ENCODE measurements around the gene CLTA. TPM values are rescaled to one million over a fixed set of nuclear protein-coding genes. Genes with fewer than 3 reads are reported as not detected.

The CLTA gene
- total and polyA plus RNA-seq, 2 donors (not counting 3 experiments of a cell fraction or from before 2014, with no cell fraction given): 229 to 317 TPM

- ChIA-PET CTCF (interaction anchor here (1.5 kb wide), 1 partner anchor 107 kb away, joined by 6 read pairs; no protein-coding TSS in a partner anchor), POLR2A (no interaction called here)
- intact Hi-C loops (cut with micrococcal nuclease) (no loop called here), dilution Hi-C loops (cut with MboI; ENCODE audit: extremely low pct_ligation_motif_present, low sequenced_read_pairs) (no loop called here)
- Histone ChIP-seq H3K79me2 (ENCODE audit: control insufficient read depth, insufficient read depth, low read length) (peaks cover 5% of the 10 kb centered on the region), H2AFZ (ENCODE audit: low read depth, low read length) (no peak overlapping the region), H3K9me3 (replicated peaks; ENCODE audit: control insufficient read depth, insufficient read depth, low read length) (no peaks in the 10 kb centered on the region), H3K4me2 (ENCODE audit: insufficient read depth, low read length) (no peak overlapping the region), H3K36me3 (ENCODE audit: control insufficient read depth in 2 of 2, extremely low read depth in 1 of 2, insufficient read depth in 2 of 2, low read length in 2 of 2) (peaks cover 28 to 32% of the 10 kb centered on the region in 2 experiments), H3K27me3 (ENCODE audit: control insufficient read depth in 2 of 2, insufficient read depth in 2 of 2, low read length in 2 of 2) (no peaks in the 10 kb centered on the region), H3K4me3 (replicated peaks in 1 of 3; ENCODE audit: insufficient read depth in 1 of 3, low read depth in 1 of 3, low read length in 3 of 3) (no peak overlapping the region), H3K27ac (ENCODE audit: insufficient read depth, low read depth, low read length) (no peak overlapping the region), H3K4me1 (ENCODE audit: control insufficient read depth, extremely low read depth, insufficient read depth, low read length) (peaks cover 3% of the 10 kb centered on the region), H3K9me1 (replicated peaks; ENCODE audit: control insufficient read depth, extremely low read depth, insufficient read depth, low read length) (no peaks in the 10 kb centered on the region), H3K9ac (replicated peaks; ENCODE audit: extremely low read depth, insufficient read depth, low read length) (no peak overlapping the region), H4K20me1 (replicated peaks; ENCODE audit: control insufficient read depth, extremely low read depth, insufficient read depth, low read length) (no peaks in the 10 kb centered on the region)
- BruUV-seq (replicated peaks): no TSS peak
- DNase-seq (ENCODE audit: low read depth, low spot score): no peak
- no peak for FAIRE-seq
- TF ChIP-seq FOS (IDR thresholded peaks at IDR 0.05; ENCODE audit: borderline replicate concordance, insufficient read depth, low read length): no peak
- TF ChIP-seq JUN (IDR thresholded peaks at IDR 0.05; ENCODE audit: borderline replicate concordance, insufficient read depth, insufficient read length, low read depth): no peak
- TF ChIP-seq POLR2AphosphoS5 (IDR thresholded peaks at IDR 0.05; ENCODE audit: insufficient read depth, low read depth, low read length): no peak
- TF ChIP-seq, protein P1, sequence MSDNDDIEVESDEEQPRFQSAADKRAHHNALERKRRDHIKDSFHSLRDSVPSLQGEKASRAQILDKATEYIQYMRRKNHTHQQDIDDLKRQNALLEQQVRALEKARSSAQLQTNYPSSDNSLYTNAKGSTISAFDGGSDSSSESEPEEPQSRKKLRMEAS (IDR thresholded peaks at IDR 0.05; ENCODE audit: insufficient read depth, insufficient read length): no peak
- no peak for TF ChIP-seq POLR2A (IDR thresholded peaks at IDR 0.05; ENCODE audit: low read depth, low read length)
- TF ChIP-seq MYC (IDR thresholded peaks at IDR 0.05; ENCODE audit: low read depth, low read length): no peak
- no peak for TF ChIP-seq EZH2 (IDR thresholded peaks at IDR 0.05; ENCODE audit: borderline replicate concordance, low read depth, low read length, severe bottlenecking)
- no peak for TF ChIP-seq GATA2 (IDR thresholded peaks at IDR 0.05; ENCODE audit: insufficient read depth, insufficient read length, low read depth, low read length)
- no peak for TF ChIP-seq CTCF (IDR thresholded peaks at IDR 0.05; ENCODE audit: extremely low read depth in 1 of 2, insufficient read depth in 1 of 2, low read depth in 1 of 2, low read length in 2 of 2)
Measured at GRCh38 chr9:36221667-36222066, 30.9 kb downstream of the CLTA start.

Data from endothelial cell of umbilical vein (primary cell).